HTERT RPE-1 (cell line): ENCODE data around the gene DUXA.

Experiments
- in situ Hi-C: fragments of 300-500 bp; cut with MboI; formaldehyde crosslinking; loops from 4 replicates; pipeline ENCODE4 v1.14.3; 2020; ENCODE audit warnings: low sequenced_read_pairs

The DUXA gene

DNA sequence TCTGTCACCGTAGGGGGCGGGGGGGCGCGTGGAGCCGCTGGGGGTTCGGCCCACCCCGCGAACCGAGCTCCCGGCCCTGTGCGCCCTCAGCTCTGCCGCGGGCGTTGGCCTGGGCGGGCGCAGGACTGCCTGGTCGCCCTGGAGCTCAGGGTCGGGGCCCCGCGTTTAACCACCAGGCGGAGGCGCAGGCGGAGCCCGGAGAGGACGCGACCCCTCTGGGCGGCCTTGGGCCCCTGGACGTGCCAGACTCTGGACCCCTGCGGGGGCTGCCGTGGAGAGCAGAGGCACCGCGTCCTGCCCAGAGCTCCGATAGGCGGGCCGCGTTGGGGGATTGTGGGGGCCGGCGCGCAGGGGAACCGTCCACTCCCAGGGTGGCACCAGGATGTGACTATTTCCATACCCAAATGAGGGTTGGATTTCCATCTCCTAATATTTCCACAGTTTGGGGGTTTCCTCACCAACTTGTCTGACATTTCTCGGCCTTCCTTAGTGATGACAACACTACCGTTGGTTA is 60.5 kb downstream of the DUXA start:
- in situ Hi-C loops, result no loop called here

DNA sequence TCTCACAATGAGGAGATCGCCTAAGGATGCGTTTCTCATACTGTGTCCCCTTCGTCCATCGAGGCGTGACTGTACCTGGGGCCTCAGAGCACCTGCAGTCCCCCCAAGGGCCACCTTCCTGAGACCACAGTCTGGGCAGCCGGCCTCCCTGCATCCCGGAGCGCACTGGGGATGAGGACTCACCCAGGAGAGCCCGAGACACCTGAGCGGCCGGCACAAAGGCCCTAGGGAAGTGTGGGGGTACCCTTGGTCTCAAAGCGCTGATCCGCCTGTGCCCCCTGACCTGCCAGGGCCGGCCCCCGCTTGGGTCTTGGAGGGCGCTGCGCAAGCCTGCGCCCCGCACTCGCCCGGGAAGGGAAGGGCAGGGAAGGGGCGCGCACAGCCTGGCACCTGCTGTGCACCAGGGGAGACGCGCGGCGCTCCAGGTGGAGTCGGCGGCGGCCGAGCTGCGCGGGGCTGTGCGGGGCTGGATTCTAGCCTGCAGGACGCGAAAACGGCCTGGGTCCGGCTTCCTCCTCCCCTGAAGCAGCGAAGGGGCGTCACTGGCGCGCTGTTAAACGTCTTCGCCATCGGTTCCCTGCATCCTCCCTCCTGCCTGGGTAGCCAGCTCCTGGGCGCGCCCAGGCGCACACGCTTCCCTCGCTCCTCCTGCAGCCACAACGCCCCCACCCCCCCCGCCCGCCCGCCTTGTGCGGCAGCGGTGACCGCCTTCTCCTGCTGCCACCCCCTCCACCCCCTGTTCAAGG is 61.1 kb downstream of the DUXA start:
- in situ Hi-C loops, result no loop called here
